ENCODE data around the gene HOXB5.
A peak's percentile ranks its signal among the peaks of the same experiment; 100 is the strongest.

HOXB5 gene

GRCh38 chr17:48615047-48615962 lies 21.7 kb upstream of the HOXB5 start, which contains the start of gene HOXB8:
Gene HOXB8, minus strand, starts transcription at chr17:48615292. Its CDS starts 588 bp downstream, at chr17:48614704.
- DNase-seq, result no peak

- DNase-seq, result no peak
These were observed 20.5 kb upstream of the HOXB5 start for GRCh38 chr17:48613862-48614694.

GRCh38 chr17:48612854-48613691 lies 19.5 kb upstream of the HOXB5 start:
- no peak for DNase-seq

GRCh38 chr17:48612456-48612853 lies 18.9 kb upstream of the HOXB5 start:
- no peak for DNase-seq

- DNase-seq, result no peak
These were observed 18.3 kb upstream of the HOXB5 start for GRCh38 chr17:48611681-48612455.

- DNase-seq, result no peak
These were observed 17.6 kb upstream of the HOXB5 start for GRCh38 chr17:48611213-48611612.

GRCh38 chr17:48610282-48611211 lies 17.0 kb upstream of the HOXB5 start, which contains the start of gene HOXB7:
Gene HOXB7, minus strand, starts transcription at chr17:48611017. Its CDS starts 99 bp downstream, at chr17:48610918.
- DNase-seq, result peak; percentile 74

GRCh38 chr17:48609759-48610281 lies 16.2 kb upstream of the HOXB5 start:
- DNase-seq, result no peak

GRCh38 chr17:48609033-48609432 lies 15.5 kb upstream of the HOXB5 start:
- no peak for DNase-seq

- DNase-seq, result no peak
These were observed 14.9 kb upstream of the HOXB5 start for GRCh38 chr17:48608494-48608834.

- no peak for DNase-seq
These were observed 13.5 kb upstream of the HOXB5 start for GRCh38 chr17:48606892-48607614.

- DNase-seq, result no peak
These were observed 12.7 kb upstream of the HOXB5 start for GRCh38 chr17:48605991-48606891.

GRCh38 chr17:48605409-48605919 lies 11.9 kb upstream of the HOXB5 start:
- no peak for DNase-seq

GRCh38 chr17:48604770-48605329 lies 11.3 kb upstream of the HOXB5 start, which contains the start of gene HOXB6:
Gene HOXB6, minus strand, starts transcription at chr17:48604986. Its CDS starts 6,836 bp downstream, at chr17:48598150.
- no peak for DNase-seq

GRCh38 chr17:48603959-48604769 lies 10.6 kb upstream of the HOXB5 start:
- no peak for DNase-seq

GRCh38 chr17:48601539-48602425 lies 8.2 kb upstream of the HOXB5 start:
- no peak for DNase-seq

All from activated CD4-positive, CD25-positive, alpha-beta regulatory T cell treated with anti-CD3 and anti-CD28 coated beads, Interleukin-2, amount 50 U/mL, for 72 hours (primary cell).